ENCODE measurements around the gene PARVB.

DNA sequence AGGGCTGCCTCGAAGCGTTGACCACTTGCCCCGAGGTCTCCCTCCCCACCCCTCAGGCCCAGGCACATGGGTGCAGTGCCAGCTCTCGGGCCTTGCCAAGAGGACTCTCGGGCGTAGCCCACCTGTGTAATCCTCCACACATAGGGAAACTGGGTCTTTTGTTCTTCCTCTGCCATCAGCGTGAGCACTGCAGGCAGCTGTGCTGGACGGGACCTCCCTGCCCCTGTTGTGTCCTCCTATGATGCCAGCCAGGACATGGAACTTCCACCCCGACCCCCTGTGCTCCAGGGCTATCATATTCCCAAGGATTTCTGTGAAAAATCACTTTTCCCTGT, 66.4 kb downstream of the PARVB start:
- TF ChIP-seq, protein P1, sequence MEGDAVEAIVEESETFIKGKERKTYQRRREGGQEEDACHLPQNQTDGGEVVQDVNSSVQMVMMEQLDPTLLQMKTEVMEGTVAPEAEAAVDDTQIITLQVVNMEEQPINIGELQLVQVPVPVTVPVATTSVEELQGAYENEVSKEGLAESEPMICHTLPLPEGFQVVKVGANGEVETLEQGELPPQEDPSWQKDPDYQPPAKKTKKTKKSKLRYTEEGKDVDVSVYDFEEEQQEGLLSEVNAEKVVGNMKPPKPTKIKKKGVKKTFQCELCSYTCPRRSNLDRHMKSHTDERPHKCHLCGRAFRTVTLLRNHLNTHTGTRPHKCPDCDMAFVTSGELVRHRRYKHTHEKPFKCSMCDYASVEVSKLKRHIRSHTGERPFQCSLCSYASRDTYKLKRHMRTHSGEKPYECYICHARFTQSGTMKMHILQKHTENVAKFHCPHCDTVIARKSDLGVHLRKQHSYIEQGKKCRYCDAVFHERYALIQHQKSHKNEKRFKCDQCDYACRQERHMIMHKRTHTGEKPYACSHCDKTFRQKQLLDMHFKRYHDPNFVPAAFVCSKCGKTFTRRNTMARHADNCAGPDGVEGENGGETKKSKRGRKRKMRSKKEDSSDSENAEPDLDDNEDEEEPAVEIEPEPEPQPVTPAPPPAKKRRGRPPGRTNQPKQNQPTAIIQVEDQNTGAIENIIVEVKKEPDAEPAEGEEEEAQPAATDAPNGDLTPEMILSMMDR (conservative IDR thresholded peaks at IDR 0.05) = no peak
- TF ChIP-seq EZH2 (IDR thresholded peaks at IDR 0.05; ENCODE audit: low read depth) = no peak
